ENCODE measurements around the gene ABCC8. TPM values are rescaled to one million over a fixed set of nuclear protein-coding genes. Genes with fewer than 3 reads are reported as not detected.

Gene ABCC8
- polyA plus RNA-seq (ENCODE audit: insufficient read length in 3 of 3): 1 to 10 TPM in 1 of 3 donors, under 1 TPM in 2; 0.71 to 1.1 (median 0.83) TPM

- no peak for DNase-seq (ENCODE audit: low read depth in 3 of 3, low spot score in 2 of 3)
These were observed at the start of gene ABCC8 for GRCh38 chr11:17476317-17477083. Gene ABCC8, minus strand, starts transcription at chr11:17476845. Its CDS starts 69 bp downstream, at chr11:17476776.

- no peak for DNase-seq (ENCODE audit: low read depth in 3 of 3, low spot score in 2 of 3)
These were observed 49.7 kb upstream of the ABCC8 start for GRCh38 chr11:17526326-17526725.

GRCh38 chr11:17525570-17525969, 48.9 kb upstream of the ABCC8 start:
- DNase-seq (ENCODE audit: low read depth in 3 of 3, low spot score in 2 of 3): no peak

- no peak for DNase-seq (ENCODE audit: low read depth in 3 of 3, low spot score in 2 of 3)
These were observed 47.6 kb upstream of the ABCC8 start for GRCh38 chr11:17524221-17524620.

GRCh38 chr11:17522655-17523054, 46.0 kb upstream of the ABCC8 start:
- DNase-seq (ENCODE audit: low read depth in 3 of 3, low spot score in 2 of 3): no peak

GRCh38 chr11:17521106-17521900, 44.7 kb upstream of the ABCC8 start:
- no peak for DNase-seq (ENCODE audit: low read depth in 3 of 3, low spot score in 2 of 3)

GRCh38 chr11:17519061-17519885, 42.6 kb upstream of the ABCC8 start:
- DNase-seq (ENCODE audit: low read depth in 3 of 3, low spot score in 2 of 3): no peak

GRCh38 chr11:17518366-17518765, 41.7 kb upstream of the ABCC8 start:
- DNase-seq (ENCODE audit: low read depth in 3 of 3, low spot score in 2 of 3): no peak

GRCh38 chr11:17517186-17517585, 40.5 kb upstream of the ABCC8 start:
- DNase-seq (ENCODE audit: low read depth in 3 of 3, low spot score in 2 of 3): no peak

GRCh38 chr11:17516551-17517150, 40.0 kb upstream of the ABCC8 start:
- DNase-seq (ENCODE audit: low read depth in 3 of 3, low spot score in 2 of 3): no peak

GRCh38 chr11:17515443-17516176, 39.0 kb upstream of the ABCC8 start:
- DNase-seq (ENCODE audit: low read depth in 3 of 3, low spot score in 2 of 3): no peak

- DNase-seq (ENCODE audit: low read depth in 3 of 3, low spot score in 2 of 3): no peak
These were observed 37.8 kb upstream of the ABCC8 start for GRCh38 chr11:17514476-17514875.

GRCh38 chr11:17513853-17514252, 37.2 kb upstream of the ABCC8 start:
- no peak for DNase-seq (ENCODE audit: low read depth in 3 of 3, low spot score in 2 of 3)

- no peak for DNase-seq (ENCODE audit: low read depth in 3 of 3, low spot score in 2 of 3)
These were observed 35.5 kb upstream of the ABCC8 start for GRCh38 chr11:17512101-17512500.

GRCh38 chr11:17511571-17511970, 34.9 kb upstream of the ABCC8 start:
- DNase-seq (ENCODE audit: low read depth in 3 of 3, low spot score in 2 of 3): no peak

GRCh38 chr11:17510507-17511206, 34.0 kb upstream of the ABCC8 start:
- DNase-seq (ENCODE audit: low read depth in 3 of 3, low spot score in 2 of 3): no peak

GRCh38 chr11:17508791-17509190, 32.1 kb upstream of the ABCC8 start:
- no peak for DNase-seq (ENCODE audit: low read depth in 3 of 3, low spot score in 2 of 3)

GRCh38 chr11:17508306-17508705, 31.7 kb upstream of the ABCC8 start:
- DNase-seq (ENCODE audit: low read depth in 3 of 3, low spot score in 2 of 3): no peak

GRCh38 chr11:17507773-17508172, 31.1 kb upstream of the ABCC8 start:
- no peak for DNase-seq (ENCODE audit: low read depth in 3 of 3, low spot score in 2 of 3)
